ENCODE results near the gene HMOX1. TPM values are rescaled to one million over a fixed set of nuclear protein-coding genes. Genes with fewer than 3 reads are reported as not detected.

Gene HMOX1
- total and polyA plus RNA-seq, 4 donors = 18.7 to 108 (median 59.7) TPM

DNA sequence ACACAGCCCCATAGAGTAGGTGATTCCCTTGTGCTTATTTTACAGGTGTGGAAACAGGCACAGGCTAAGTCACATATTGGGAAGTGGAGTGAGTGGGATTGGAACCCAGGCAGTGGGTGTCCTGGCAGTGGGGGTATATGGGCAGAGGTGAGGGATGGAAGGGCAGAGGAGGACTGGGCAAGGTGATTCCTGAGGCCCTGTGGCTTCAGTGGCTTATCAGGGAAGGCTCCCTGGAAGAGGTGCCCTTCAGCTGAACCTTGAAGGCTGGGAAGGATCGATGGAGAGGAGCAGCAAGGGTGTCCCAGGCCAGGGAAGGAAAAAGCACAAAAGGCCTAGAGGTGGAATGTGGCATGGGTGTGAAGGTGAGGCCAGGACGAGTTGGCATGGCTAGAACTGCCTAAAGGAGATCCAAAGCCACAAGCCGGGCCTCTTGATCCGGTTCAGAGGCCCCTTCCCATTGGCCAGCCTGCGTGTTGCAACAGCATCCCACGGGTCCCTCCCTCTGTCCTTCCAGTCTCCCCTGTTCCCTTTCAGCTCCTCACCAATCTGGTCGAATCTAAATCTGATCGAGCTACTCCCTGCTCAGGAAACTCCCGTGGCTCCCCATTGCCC lies 60.7 kb downstream of the HMOX1 start:
- no peak overlapping the region for H3K9ac ChIP-seq (ENCODE audit: low read depth in 1 of 2, low read length in 2 of 2)
- WGBS = 92% methylated on average over 9 of the region's 9 CpGs
- H3K27me3 ChIP-seq (ENCODE audit: control insufficient read depth in 4 of 4, insufficient read depth in 4 of 4, low read length in 3 of 4) = no peaks in the 10 kb centered on the region
- no peaks in the 10 kb centered on the region for H3K9me3 ChIP-seq (ENCODE audit: control insufficient read depth in 4 of 4, low read length in 3 of 4)
- TF ChIP-seq RXRA (IDR thresholded peaks at IDR 0.05) (no peak), HNF4A (conservative IDR thresholded peaks at IDR 0.05) (no peak), TAF1 (conservative IDR thresholded peaks at IDR 0.05) (no peak), CTCF (IDR thresholded peaks at IDR 0.05; ENCODE audit: low read depth, low read length, missing input control) (no peak)
- no peak overlapping the region for H3K27ac ChIP-seq (ENCODE audit: low read depth in 1 of 2, low read length in 2 of 2)
- H3K4me1 ChIP-seq (ENCODE audit: control insufficient read depth in 4 of 4, insufficient read depth in 4 of 4, low read length in 3 of 4) = no peaks in the 10 kb centered on the region
- no peak for DNase-seq (ENCODE audit: low spot score)
- no peak overlapping the region for H3K4me3 ChIP-seq (ENCODE audit: low read depth in 1 of 3, low read length in 3 of 3)
- no peaks in the 10 kb centered on the region for H3K36me3 ChIP-seq (ENCODE audit: control insufficient read depth in 4 of 4, insufficient read depth in 3 of 4, low read depth in 1 of 4, low read length in 3 of 4)

- no peak overlapping the region for H3K4me3 ChIP-seq (ENCODE audit: low read depth in 1 of 3, low read length in 3 of 3)
- no peak for DNase-seq (ENCODE audit: low spot score)
- WGBS = 93% methylated on average over 6 of the region's 6 CpGs
Observed at GRCh38 chr22:35442471-35442870, 61.6 kb downstream of the HMOX1 start.

More at GRCh38 chr22:35442471-35442870, 61.6 kb downstream of the HMOX1 start:
- TF ChIP-seq CTCF (IDR thresholded peaks at IDR 0.05; ENCODE audit: low read depth, low read length, missing input control) (no peak), HNF4A (conservative IDR thresholded peaks at IDR 0.05) (no peak)
- TF ChIP-seq, protein P1, sequence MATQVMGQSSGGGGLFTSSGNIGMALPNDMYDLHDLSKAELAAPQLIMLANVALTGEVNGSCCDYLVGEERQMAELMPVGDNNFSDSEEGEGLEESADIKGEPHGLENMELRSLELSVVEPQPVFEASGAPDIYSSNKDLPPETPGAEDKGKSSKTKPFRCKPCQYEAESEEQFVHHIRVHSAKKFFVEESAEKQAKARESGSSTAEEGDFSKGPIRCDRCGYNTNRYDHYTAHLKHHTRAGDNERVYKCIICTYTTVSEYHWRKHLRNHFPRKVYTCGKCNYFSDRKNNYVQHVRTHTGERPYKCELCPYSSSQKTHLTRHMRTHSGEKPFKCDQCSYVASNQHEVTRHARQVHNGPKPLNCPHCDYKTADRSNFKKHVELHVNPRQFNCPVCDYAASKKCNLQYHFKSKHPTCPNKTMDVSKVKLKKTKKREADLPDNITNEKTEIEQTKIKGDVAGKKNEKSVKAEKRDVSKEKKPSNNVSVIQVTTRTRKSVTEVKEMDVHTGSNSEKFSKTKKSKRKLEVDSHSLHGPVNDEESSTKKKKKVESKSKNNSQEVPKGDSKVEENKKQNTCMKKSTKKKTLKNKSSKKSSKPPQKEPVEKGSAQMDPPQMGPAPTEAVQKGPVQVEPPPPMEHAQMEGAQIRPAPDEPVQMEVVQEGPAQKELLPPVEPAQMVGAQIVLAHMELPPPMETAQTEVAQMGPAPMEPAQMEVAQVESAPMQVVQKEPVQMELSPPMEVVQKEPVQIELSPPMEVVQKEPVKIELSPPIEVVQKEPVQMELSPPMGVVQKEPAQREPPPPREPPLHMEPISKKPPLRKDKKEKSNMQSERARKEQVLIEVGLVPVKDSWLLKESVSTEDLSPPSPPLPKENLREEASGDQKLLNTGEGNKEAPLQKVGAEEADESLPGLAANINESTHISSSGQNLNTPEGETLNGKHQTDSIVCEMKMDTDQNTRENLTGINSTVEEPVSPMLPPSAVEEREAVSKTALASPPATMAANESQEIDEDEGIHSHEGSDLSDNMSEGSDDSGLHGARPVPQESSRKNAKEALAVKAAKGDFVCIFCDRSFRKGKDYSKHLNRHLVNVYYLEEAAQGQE (IDR thresholded peaks at IDR 0.05) = no peak
- H3K36me3 ChIP-seq (ENCODE audit: control insufficient read depth in 4 of 4, insufficient read depth in 3 of 4, low read depth in 1 of 4, low read length in 3 of 4) = no peaks in the 10 kb centered on the region
- no peaks in the 10 kb centered on the region for H3K4me1 ChIP-seq (ENCODE audit: control insufficient read depth in 4 of 4, insufficient read depth in 4 of 4, low read length in 3 of 4)
- no peaks in the 10 kb centered on the region for H3K9me3 ChIP-seq (ENCODE audit: control insufficient read depth in 4 of 4, low read length in 3 of 4)
- no peaks in the 10 kb centered on the region for H3K27me3 ChIP-seq (ENCODE audit: control insufficient read depth in 4 of 4, insufficient read depth in 4 of 4, low read length in 3 of 4)
- no peak overlapping the region for H3K27ac ChIP-seq (ENCODE audit: low read depth in 1 of 2, low read length in 2 of 2)
- H3K9ac ChIP-seq (ENCODE audit: low read depth in 1 of 2, low read length in 2 of 2) = no peak overlapping the region
